HG03520 (cell line): ENCODE results near the gene PARP1.
A peak's percentile ranks its signal among the peaks of the same experiment; 100 is the strongest.

Experiments used
- ATAC-seq: cut with Tn5 transposase; IDR thresholded peaks from one replicate; pipeline ENCODE4 v1.9.1; 2021; ENCODE audit warnings: mild to moderate bottlenecking, moderate library complexity; ENCODE audit not compliant: unreplicated experiment

The PARP1 gene

DNA sequence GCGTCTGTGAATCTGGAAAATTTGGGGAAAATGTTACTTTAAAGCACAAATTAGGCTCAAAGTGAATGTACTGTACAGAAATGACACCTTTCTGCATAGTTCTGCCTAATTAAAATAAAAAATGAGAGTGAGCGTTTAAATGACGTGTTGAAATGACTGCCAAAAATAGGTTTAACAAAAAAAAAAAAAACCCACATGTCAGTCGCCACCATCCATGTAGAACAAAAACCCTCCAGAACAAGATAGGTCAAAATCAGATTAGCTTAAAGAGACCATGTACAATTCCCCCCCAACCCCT is 745 bp downstream of the PARP1 start:
- peak; percentile 14 for ATAC-seq

DNA sequence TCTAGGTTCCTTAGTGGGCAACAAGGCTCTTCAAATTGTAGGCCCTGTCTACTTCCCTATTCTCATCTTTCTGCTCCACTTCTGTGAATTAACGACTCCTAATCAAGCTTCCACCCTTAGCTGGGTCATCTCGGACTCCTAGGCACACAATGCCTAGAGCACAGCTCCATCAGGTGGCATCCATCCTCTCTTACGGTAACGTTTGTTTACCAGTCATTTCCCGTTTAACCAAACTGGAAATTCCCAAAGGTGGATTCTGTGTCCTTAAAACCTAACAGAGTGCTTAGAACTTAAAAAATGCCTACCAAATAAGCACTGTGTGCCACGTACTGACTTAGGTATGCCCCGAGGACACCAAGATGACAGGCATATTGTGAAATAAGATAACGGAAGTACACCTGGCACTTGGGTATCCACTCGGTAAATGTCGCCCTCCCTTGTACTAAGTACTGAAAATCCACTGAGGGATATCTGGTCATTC is 1.5 kb downstream of the PARP1 start:
- no peak for ATAC-seq

DNA sequence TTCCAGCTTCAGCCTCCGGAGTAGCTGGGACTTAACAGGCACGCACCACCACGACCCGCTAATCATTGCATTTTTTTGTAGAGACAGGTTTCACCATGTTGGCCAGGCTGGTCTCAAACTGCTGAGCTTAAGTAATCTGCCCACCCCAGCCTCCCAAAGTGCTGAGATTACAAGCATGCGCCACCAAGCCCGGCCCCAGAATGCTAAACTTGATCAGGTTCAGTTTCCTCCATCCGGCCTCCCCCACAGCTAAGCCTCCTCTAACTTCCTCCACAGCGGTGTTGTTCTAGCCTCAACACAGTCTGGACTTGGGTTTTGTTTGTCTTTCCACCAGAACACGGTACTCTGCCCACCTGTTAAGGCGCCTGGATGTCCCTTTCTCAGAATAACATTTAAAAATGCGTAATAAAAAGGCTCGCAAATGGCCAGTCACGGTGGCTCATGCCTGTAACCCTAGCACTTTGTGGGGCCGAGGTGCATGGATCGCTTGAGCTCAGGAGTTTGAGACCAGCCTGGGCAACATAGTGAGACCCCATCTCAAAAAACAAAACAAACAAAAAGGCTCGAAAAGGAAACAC is 2.4 kb downstream of the PARP1 start:
- no peak for ATAC-seq

DNA sequence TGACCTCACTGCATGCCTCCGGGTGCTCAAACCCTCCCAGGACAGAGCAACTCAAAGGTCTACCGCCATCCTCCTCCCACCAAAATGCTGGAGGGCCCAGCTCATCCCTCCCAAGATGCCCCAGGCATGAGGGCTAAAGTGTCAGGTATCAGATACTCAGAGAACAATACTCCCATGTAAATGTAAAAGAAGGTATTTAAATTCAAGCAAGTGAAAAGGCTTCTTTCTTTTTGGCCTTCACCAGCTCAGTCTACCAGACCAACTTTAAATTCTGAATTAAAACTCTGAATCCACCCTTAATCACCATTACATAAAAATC is 3.0 kb downstream of the PARP1 start:
- no peak for ATAC-seq

DNA sequence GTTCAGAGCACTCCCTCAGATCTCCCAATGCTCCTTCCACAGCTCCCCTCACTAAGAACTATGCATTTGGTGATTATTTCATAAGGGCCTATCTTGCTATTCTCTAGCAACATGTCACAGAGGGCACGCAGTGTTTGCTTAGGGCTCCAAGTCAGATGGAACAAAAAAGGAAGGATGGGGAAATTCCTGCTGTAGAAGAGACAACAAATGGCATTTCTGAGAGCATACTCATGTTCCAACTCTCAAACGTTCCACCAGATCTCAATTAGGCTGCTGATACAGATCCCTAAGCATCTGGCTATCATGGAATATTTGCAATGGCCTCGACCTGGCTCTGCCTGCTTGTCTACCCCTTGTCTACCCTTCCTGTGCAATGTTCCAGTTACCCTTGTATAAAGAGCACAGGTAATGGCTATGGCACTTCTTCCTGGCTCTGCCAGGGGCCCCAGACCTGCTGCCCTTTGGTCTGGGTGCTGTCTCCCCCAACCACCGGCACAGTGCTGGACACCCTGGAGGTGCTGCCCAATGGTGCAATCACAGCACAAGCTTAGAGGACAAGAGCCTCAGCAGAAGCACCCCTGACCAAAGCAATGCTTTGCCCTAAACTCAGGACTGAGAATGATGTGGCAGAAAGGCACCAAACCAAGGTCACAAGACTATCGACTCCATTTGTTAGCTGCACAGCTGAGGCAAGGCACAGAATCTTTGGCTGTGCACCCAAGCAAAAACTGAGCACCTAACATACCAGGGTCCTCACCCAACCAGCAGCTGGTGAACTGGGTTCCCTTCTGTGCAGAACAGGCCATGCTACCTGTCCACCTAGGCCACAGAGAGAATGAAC is 3.6 kb downstream of the PARP1 start:
- ATAC-seq = no peak

DNA sequence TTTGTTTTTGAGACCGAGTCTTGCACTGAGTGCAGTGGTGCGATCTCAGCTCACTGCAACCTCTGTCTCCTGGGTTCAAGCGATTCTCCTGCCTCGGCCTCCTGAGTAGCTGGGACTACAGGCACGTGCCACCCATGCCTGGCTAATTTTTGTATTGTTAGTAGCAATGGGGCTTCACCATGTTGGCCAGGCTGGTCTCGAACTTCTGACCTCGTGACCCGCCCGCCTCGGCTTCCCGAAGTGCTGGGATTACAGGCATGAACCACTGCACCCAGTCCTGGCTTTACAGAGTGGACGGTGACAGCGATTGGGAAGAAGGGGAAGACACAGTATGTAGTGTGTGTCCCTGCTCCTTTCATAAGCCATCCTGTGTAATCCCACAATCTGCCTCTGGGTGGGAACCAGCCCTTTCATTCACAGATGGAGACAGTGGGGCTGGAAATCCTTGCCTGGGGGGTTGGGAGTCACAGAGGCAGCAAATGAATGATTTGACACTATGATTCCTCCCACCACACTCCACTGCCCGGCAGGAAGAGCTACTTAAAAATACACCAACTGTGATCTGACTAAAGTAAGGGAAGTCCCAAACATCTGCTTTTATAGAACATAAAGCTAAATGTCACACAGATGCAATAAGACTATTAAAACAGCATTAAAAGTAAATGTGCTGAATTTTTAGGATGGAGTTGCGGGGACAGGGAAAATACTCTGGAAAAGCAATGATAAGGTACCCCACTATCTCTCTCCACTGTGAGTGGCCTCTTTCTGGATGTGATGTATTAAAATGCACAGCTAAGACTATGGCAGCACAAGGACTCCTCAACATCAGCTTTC is 4.5 kb downstream of the PARP1 start:
- ATAC-seq = no peak

DNA sequence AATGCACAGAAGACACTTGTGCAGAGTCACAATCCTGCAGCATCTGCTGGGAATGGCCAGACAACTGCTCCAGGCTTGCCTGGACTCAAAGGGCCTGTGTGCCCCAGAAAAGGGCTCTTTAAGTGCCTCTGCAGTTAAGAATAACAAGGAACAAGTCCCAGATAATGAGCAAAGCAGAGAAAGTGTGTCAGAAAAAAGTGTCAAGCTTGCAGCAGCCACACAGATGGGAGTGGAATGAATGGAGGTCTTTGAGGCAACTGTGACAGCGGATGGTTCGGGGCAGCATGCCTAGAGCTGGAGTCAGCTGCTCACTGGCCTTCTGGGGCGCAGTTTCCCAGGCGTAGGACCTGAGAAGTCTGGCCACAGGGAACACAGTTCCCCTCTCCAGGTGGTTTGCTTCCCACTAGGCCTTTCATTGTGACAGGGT is 5.1 kb downstream of the PARP1 start:
- no peak for ATAC-seq

DNA sequence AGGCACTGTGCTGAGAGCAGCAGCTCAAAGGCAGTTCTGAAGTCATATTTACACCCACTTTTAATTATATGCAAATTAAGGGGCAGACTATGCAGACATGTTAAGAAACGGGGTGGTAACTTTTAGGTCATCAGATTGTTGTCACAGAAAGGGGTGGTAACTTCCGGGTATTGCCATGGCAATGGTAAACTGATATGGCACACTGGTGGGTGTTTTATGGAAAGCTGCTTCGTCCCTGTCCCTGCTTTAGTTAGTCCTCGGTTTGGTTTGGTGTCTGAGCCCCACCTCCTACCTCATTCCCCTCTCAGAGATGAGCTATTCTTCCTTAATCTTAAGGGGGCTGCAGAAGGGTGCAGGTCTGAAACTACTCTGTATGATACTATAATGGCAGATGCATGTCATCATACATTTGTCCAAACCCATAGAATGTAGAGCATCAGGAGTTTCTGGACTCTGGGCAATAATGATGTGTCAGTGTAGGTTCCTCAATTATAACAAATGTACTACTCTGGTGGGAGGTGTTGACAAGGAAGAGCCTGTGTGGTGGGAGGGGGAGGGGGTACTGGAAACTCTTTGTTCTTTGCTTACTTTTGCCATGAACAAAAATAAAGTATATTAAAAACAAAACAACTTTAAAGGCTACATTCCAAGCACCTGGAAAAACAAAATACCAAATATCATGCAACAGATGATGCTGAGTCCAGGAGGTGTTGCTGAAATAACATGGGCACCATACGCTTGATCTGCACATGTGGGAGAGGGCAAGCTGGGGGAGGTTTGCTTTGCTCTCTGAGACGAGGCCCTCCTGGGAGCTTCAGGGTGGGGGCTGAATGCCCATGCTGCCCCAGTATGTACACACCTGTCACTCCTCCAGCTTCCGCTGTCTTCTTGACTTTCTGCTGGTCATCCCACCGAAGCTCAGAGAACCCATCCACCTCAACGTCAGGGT is 6.3 kb downstream of the PARP1 start:
- no peak for ATAC-seq

DNA sequence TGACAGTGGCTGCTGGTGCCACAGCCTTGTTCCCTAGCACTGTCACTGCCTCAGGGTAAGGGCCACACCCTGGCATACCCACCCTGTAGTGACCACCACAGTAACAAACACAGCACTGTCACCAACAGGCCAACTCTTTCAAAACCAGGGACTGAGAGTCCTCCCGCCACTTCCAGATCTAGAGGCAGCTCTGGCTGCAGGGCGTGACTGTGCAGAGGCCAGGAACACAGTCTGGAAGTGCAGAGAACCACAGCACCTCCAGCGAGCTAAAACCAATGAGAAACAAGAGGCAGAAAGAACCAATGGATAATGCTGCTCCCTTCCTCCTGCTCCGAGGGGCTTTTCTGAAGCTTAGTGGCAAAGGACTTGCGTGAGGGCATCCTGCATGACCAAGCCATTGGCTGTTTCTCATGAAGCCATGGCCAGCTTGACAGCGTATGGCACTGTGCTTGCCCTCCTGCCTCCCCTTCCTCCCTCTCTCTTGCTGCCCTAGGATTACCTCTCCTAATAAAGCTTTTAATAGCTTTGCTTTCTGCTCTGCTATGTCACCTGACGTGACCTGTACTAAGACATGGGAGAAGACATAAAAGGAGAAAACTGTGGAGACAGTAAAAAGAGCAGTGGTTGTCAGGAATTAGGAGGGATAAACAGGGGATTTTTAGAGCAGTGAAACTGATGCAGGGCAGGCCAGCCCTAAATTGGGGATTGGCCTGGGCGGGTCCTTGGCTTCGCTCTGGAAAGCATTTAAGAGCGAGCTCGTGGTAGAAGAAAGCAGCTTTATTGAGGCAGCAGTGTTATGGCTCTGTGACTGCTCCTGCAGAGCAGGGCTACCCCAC is 7.2 kb downstream of the PARP1 start:
- no peak for ATAC-seq

DNA sequence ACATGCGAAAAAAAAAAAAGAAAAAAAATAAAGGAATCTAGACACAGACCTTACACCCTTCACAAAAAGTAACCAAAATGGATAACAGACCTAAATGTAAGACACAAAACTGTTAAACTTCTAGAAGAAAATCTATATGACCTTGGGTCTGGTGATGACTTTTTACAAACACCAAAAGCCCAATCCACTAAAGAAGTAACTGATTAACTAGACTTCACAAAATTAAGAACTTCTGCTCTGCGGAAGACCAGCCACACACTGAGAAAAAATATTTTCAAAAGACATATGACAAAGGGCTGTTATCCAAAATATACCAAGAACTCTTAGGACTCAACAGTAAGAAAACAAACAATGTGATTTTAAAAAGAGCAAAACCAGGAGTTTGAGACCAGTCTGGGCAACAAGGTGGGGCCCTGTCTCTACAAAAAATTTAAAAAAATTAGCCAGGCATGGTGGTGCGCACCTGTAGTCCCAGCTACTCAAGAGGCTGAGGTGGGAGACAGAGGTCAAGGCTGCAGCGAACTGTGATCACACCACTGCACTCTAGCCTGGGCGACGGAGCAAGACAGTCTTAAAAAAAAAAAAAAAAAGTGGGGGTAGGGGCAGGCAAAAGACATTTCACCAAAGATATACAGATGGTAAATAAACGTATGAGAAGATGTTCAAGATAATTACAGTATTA is 9.8 kb downstream of the PARP1 start:
- no peak for ATAC-seq

DNA sequence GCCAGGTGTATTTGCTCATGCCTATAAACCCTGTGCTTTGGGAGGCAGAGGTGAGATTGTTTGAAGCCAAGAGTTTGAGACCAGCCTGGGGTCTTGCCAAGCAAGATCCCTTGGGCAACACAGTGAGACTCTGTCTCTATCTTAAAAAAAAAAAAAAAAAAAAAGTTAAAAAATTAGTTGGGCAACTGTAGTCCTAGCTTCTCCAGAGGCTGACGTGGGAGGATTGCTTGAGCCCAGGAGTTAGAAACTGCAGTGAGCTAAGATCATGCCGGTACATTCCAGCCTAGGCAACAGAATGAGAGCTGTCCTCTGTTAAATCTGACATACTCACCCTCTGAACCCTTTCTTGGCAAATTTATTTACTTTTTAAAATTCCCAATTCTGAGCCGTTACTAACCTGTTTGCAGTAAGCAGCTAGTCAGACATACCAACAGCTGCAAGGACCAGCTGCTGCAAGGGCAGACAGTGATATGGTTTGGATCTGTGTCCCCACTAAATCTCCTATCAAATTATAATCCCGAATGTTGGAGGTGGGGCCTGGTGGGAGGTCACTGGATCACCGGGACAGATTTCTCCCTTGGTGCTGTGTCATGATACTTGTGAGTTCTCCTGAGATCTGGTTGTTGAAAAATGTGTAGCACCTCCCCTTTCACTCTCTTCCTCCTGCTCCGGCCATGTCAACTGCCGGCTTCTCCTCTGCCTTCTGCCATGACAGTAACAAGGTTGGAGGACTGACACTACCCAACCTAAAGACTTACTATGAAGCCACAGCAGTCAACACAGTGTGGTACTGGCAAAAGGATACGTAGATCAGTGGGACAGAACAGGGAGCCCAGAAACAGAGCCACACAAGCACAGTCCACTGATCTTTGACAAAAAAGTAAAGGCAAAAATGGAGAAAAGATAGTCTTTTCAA is 10.6 kb downstream of the PARP1 start:
- ATAC-seq = no peak

DNA sequence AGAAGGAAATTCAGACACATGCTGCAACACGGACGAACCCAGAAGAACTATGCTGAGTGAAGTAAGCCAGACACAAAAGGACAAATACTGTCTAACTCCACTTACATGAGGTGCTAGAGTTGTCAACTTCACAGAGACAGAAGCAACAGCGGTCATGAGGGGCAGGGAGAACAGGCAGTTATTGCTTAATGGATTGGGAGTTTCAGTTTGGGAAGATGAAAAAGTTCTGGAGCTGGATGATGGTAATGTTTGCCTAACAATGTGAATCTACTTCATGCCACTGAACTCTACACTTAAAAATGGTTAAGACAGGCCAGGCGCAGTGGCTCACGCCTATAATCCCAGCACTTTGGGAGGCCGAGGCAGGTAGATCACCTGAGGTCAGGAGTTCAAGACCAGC is 12.1 kb downstream of the PARP1 start:
- ATAC-seq = no peak

DNA sequence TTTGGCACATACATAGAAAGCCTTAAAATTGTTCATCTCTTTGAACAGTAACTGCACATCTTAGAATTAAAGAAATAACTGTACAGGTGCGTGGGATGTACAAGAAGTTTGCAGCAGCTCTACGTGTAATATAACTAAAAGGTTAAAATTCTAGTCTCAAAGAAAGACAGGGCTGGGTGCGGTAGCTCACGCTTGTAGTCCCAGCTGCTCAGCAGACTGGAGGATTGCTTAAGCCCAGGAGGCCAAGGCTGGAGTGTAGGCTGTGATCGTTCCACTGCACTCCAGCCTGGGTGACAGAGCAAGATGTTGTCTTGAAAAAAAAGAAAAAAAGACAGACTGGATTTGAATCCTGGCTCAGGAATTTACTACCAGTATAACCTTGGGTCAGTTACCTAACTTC is 13.4 kb downstream of the PARP1 start:
- ATAC-seq = no peak

DNA sequence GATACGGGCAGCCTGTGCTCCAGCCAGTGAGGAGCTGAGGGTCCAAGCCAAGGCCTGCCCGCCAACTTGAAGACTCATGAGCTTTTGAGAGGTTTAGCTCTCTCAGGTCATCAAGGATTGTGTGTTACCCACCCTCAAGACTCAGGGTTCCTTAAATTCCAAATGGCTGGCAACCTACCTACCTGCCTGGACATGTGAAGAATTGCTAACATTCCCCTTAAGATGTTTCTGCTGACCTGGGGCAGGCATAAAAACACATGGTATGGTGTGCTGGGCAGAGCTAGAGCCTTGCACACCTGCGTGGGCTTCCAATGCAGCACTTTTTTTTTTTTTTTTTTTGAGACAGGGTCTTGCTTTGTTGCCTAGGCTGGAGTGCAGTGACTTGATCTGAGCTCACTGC is 17.2 kb downstream of the PARP1 start:
- ATAC-seq = no peak

DNA sequence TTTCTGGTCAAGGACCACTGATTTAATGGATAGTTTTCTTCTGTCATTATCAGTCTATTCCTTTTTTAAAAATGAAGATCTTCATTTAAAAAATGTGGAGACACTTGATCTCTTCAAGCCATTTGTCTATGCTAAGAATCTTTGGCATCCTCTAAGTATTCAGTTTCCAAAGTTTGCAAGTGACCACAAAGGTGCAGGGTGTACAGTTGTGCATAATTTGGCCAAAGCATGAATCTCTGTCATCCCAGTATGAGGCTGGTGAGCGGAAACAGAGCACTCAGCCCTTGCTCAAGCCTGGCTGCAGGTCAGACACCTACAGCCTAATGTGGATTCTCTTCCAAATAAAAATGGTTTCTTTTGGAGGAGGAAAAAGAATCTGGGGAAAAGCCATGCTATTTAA is 19.8 kb downstream of the PARP1 start:
- no peak for ATAC-seq

DNA sequence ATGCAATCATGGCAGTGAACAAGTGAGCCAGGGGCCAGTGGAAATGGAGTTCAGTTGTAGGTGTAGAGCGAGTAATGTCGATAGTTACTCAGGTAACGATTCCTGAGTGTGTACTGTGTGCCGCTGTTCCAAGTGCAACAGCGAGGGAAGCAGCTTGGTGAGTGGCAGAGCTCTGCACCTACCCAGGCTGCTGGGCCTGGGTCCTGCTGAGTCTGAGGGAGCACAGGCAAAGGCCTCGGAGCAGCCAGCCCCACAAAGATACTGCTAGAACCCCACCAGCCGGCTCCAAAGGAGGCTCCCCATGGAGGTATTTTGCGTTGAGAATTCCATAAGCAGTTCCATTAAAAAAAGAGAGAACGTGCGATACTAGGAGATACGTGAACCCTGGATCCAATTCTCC is 23.2 kb downstream of the PARP1 start:
- ATAC-seq = no peak

DNA sequence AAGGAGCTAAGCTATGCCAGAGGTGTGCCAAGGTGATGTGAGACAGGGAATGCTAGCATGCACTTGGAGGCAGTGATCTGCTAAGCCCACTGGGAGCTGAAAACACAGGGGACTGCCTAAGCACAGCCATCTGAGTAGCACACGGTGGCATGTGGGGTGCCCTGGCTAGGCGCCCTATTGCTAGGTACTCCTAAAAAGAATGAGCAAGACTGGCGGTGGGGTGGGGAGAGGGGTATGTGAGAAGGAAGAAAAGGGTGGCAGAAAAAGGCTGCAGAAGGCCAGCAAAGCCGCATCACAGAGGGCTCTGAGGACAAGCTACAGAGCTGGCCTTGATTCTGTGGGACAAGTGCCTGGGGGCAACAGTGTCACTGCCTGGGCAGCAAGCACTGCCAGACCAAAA is 23.9 kb downstream of the PARP1 start:
- no peak for ATAC-seq

DNA sequence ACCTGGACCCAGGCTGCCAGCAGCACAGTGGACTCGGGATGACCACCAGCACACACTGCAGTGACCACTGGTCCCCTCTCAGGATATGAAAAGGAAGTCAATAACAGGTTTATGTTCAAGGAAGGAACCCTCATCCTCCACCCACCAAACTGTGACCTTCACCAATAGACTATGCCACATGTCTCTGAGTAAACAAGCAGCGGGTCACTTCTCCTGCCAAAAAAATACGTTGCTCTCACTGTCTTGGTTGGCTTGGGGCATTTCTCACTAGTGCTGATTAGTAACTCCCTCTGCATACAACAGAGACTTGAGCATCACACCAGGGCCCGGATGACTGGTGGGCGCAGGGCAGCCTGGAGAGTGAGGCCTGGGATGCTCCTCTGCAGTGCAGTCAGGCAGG is 25.9 kb downstream of the PARP1 start:
- no peak for ATAC-seq
